Body of pancreas (tissue), 4 donors: ENCODE data around the gene SRMS.

ENCODE experiments used
- CTCF ChIP-seq, 7 experiments: fragments of 450-650 bp in 4 of 7; fragments of 200-600 bp in 3 of 7; sonication (generic) in 3 of 7; IDR thresholded peaks; one replicate each; pipeline ENCODE4 v1.5.1; 2016 to 2019; ENCODE audit warnings: antibody characterized with exemption in 7 of 7
- POLR2A ChIP-seq, 3 donors: fragments of 450-650 bp; IDR thresholded peaks; one replicate each; pipeline ENCODE4 v1.6.1; 2016; ENCODE audit warnings: antibody characterized with exemption in 3 of 3, mild to moderate bottlenecking in 2 of 3

GRCh38 chr20:63546956-63547724, 409 bp downstream of the SRMS start:
- no peak for TF ChIP-seq CTCF (IDR thresholded peaks at IDR 0.05)
- TF ChIP-seq POLR2A (IDR thresholded peaks at IDR 0.05), result no peak
